Measurements from ENCODE around the gene PCDH12.

DNA sequence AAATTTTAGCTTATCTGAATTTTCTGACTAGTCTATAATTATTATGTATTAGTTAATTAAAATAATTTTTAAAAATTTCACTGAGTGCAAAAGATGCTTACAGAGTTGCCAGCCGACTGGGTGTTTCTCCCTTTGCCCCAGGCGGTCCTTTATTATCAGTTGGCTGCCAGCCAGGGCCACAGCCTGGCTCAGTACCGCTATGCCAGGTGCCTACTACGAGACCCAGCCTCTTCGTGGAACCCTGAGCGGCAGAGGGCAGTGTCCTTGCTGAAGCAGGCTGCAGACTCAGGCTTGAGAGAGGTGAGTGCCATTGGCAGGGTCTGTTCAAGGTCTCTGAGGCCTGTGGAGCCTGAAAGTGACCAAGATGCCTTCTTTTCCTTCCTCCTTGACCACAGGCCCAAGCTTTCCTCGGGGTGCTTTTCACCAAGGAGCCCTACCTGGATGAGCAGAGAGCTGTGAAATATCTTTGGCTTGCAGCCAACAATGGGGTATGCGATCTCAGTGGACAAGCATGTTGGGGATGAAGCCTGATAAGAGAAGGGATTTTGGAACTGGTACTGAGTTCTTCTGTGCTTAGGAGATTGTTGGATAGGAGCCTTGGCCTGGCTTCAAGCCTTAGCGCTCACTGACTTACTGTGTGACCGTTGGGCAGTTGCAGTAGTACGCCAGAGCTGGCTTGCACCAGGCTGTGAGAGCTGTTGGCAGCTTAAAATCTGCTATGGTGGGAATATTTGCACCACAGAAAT is 23.7 kb downstream of the PCDH12 start:
- TF ChIP-seq TARDBP (IDR thresholded peaks at IDR 0.05; ENCODE audit: borderline replicate concordance) (no peak), EZH2 (IDR thresholded peaks at IDR 0.05; ENCODE audit: borderline replicate concordance, control insufficient read depth, low read depth, low read length) (no peak), HDAC6 (IDR thresholded peaks at IDR 0.05; ENCODE audit: unreplicated experiment) (no peak), POLR2AphosphoS5 (IDR thresholded peaks at IDR 0.05; ENCODE audit: low read length) (no peak), ZBTB11 (CRISPR knock-in tag; IDR thresholded peaks at IDR 0.05) (no peak), ZBTB40 (IDR thresholded peaks at IDR 0.05; ENCODE audit: borderline replicate concordance) (no peak), ZNF274 (IDR thresholded peaks at IDR 0.05; ENCODE audit: insufficient read depth, insufficient read length) (no peak), EP300 (IDR thresholded peaks at IDR 0.05; ENCODE audit: borderline replicate concordance in 1 of 2, control insufficient read depth in 1 of 2, low read depth in 2 of 2, low read length in 2 of 2) (no peak), POLR2A (IDR thresholded peaks at IDR 0.05; ENCODE audit: low read depth, low read length) (no peak), MAX (IDR thresholded peaks at IDR 0.05; ENCODE audit: low read depth, low read length) (no peak), MYC (IDR thresholded peaks at IDR 0.05; ENCODE audit: insufficient read depth, insufficient read length, insufficient replicate concordance, low read length, severe bottlenecking) (no peak)
- TF ChIP-seq, protein P1, sequence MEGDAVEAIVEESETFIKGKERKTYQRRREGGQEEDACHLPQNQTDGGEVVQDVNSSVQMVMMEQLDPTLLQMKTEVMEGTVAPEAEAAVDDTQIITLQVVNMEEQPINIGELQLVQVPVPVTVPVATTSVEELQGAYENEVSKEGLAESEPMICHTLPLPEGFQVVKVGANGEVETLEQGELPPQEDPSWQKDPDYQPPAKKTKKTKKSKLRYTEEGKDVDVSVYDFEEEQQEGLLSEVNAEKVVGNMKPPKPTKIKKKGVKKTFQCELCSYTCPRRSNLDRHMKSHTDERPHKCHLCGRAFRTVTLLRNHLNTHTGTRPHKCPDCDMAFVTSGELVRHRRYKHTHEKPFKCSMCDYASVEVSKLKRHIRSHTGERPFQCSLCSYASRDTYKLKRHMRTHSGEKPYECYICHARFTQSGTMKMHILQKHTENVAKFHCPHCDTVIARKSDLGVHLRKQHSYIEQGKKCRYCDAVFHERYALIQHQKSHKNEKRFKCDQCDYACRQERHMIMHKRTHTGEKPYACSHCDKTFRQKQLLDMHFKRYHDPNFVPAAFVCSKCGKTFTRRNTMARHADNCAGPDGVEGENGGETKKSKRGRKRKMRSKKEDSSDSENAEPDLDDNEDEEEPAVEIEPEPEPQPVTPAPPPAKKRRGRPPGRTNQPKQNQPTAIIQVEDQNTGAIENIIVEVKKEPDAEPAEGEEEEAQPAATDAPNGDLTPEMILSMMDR (IDR thresholded peaks at IDR 0.05 in 2 of 3, conservative IDR thresholded peaks at IDR 0.05 in 1 of 3; ENCODE audit: control insufficient read depth in 2 of 3, extremely low read depth in 1 of 3, insufficient read depth in 1 of 3, low read depth in 3 of 3, low read length in 3 of 3) = no peak
